Measurements from ENCODE around the gene MLYCD.
"Not testable (repeated sequence)": the region's sequence is repeated elsewhere in the genome, so short reads cannot be mapped to it uniquely, and the experiment has no call there.

The MLYCD gene

GRCh38 chr16:83940630-83941378 lies 41.9 kb downstream of the MLYCD start:
- DNase-seq (ENCODE audit: low read depth in 2 of 2): no peak

- DNase-seq (ENCODE audit: low read depth in 2 of 2): not testable (repeated sequence)
Measured at GRCh38 chr16:83941546-83941945, 42.6 kb downstream of the MLYCD start.

GRCh38 chr16:83942074-83942473 lies 43.2 kb downstream of the MLYCD start:
- no peak for DNase-seq (ENCODE audit: low read depth in 2 of 2)

DNA sequence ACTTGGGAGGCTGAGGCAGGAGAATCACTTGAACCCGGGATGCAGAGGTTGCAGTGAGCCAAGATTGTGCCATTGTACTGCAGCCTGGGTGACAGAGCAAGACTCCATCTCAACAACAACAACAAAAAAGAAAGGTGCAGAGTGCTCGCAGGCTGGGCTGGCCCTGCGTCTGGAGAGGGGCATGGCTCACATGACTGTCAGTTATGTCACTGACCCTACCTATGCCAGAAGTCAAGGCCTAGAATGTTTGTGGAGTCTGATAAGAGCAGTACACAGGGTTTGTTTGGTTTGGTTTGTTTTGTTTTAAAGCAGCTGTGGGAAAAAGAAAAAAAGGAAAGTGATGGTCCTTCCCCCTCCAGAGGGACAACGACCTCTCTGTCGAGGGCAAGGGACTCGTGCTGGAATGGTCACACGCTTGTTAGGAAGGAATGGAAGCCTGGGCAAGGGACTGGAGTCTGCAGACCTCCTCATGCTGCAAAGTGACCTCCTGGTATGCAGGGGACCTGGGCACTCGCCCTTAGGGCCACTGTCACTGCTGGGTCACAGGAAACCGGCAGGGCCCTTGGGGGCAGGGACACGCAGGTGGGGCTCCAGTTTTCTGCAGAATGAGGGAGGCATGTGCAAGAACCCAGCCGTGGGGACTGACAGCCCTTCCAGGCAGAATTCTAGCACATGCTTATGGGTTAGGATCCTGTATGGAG lies 44.0 kb downstream of the MLYCD start:
- no peak for DNase-seq (ENCODE audit: low read depth in 2 of 2)

DNA sequence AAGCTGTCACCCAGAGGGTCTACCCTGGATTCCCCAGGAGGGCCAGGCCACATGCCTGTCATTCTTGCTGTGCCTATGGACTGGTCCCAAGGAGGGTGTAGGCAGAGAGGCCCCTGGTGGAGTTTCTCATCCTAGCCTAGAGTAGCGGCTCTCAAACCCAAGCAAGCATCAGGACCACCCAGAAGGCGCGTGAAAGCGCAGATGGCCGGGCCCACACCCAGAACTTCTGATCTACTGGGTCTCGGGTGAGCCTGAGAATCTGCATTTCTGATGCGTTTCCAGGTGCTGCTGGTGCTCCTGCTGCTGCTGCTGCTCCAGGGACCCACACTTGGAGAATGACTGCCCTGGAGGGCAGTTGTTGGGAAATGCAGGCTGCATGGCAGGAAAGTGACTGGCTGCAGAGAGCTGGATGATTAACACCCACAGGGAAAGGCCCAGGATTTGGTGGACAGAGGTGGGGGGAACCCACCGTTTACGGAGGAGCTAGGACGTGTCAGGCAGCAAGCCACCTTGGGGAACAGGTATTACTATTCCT lies 44.7 kb downstream of the MLYCD start:
- no peak for DNase-seq (ENCODE audit: low read depth in 2 of 2)

GRCh38 chr16:83945587-83945986 lies 46.7 kb downstream of the MLYCD start:
- no peak for DNase-seq (ENCODE audit: low read depth in 2 of 2)

- DNase-seq (ENCODE audit: low read depth in 2 of 2): no peak
Measured at GRCh38 chr16:83946154-83946780, 47.4 kb downstream of the MLYCD start.

DNA sequence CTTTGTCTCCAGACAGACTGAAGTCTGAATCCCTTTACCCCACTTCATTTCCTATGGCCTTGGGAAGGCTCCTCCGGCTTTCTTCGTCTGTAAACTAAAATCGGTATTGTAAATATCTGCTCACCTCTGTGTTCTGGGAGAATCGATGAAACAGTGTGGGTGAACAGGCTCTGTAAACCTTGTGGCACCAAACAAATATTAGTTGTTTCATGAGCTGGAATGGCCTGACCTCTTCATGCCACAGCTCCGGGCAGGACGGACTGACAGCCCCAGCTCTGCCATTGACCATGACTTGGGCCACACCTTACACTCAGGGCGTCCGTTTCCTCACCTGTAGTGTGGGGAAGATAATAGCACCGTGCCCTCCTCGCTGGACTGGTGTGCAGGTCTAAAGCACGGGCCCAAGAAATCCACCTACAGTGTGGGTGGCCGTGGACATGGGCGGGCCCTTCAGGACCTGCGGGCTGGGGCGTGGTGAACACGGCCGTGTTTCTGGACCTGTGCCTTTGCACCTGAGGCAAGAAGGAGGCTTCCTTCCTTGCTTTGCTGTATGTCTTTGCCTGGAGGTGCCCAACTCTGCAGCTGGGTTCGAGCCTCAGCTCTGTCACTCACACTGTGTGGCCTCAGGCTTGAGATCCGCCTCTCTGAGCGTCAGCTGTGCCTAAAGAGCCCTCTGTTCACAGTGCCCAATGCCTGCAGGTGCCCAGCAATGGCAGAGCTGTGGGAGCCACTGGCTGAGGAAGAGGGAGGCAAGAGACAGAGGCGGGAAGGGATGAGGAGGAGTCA lies 48.1 kb downstream of the MLYCD start:
- DNase-seq (ENCODE audit: low read depth in 2 of 2): no peak

- no peak for DNase-seq (ENCODE audit: low read depth in 2 of 2)
Measured at GRCh38 chr16:83947642-83948234, 48.8 kb downstream of the MLYCD start.

- no peak for DNase-seq (ENCODE audit: low read depth in 2 of 2)
Measured at GRCh38 chr16:83948914-83949723, 50.2 kb downstream of the MLYCD start.

DNA sequence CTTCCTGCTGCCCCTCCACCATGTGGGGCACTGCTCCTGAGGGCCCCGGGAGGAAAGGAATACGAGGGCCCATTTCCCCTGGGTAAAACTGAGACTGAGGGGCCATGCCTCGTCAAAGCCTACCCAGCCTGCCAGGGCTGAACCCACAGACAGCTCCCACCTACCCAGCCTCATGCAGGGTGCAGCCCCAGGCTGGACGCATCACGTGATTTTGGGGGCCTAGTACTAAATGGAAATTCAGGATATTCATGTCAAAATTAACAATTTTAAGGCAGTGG lies 50.7 kb downstream of the MLYCD start:
- no peak for DNase-seq (ENCODE audit: low read depth in 2 of 2)

GRCh38 chr16:83950862-83951399 lies 52.0 kb downstream of the MLYCD start:
- not testable (repeated sequence) for DNase-seq (ENCODE audit: low read depth in 2 of 2)

DNA sequence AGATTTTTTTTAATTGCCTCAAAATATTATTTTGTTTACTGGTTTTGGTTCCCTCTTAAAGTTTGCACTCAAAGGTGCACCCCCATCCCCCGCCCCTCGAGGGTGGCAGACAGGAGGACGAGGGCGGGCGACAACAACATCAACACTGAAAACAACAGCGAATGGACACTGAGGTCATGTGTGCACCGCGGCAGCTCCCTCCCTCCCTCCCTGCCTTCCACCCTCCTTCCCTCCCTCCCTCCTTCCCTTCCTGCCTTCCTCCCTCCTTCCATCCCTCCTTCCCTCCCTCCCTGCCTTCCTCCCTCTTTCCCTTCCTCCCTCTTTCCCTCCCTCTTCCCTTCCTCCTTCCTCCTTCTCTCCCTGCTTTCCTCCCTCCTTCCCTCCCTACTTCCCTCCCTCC lies 52.6 kb downstream of the MLYCD start:
- DNase-seq (ENCODE audit: low read depth in 2 of 2): no peak

DNA sequence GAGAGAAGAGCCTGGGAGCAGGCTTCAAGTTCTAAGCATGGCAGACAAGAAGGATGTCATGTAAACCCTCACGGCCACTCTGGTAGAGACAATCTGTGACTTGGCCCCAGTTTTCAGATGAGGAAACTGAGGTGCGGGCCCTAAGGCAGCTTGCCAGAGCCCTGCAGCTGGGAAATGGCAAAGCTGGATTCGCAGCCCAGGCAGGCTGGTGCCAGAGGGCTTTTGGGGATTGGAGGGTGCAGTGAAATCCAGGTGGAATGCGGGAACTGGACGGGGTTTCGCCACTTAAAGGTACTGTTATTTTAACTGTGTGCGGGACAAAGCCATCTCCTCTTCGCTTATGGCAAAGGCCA lies 53.6 kb downstream of the MLYCD start:
- no peak for DNase-seq (ENCODE audit: low read depth in 2 of 2)

DNA sequence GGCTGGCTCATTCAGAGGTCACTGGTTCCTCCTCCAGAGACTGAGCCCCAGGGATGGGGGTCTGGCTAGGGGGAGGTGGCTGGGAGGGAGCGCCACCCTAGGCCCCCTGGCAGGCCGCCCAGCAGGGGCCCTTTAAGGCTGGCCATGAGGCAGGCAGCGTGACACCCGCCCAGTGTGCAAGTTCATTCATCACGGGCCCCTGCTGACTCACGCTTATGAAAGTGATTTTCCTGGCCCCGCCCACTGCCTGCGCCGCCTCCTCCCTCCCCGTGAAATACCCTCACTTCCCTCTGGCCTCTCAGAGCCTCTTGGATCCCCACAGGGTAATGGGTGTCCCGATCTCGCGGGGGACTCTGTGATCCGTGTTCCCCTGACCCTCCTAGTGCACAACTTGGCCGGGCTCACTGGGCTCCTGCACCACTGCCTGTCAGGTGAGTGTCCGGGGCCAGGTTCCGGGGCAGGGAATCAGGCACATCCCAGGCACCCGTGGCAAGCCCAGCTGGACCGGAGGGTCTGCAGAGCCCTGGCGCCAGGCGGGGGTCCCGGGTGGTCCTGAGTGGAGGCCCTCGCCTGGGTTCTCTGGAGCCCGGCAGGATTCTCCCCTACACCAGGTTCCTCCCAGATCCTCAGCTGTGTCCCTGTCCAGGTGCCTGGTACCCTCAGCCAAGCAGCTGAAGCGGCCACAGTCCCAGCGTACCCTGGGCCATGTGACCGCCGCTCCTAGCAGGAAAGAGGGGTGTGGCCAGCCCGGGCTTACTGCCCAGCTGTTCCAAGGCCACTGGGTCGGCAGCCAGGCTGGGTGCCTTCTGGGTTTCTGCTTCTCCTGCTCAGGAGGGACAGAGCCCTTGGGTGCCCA lies 54.3 kb downstream of the MLYCD start, which contains the start of gene OSGIN1:
TSS of gene OSGIN1 (plus strand) at position 301 of the 856 bp plus-strand sequence. CDS start 4,432 bp downstream, outside the sequence.
- DNase-seq (ENCODE audit: low read depth in 2 of 2): peak; percentile 80 to 81

GRCh38 chr16:83953796-83954576 lies 55.1 kb downstream of the MLYCD start:
- no peak for DNase-seq (ENCODE audit: low read depth in 2 of 2)

DNA sequence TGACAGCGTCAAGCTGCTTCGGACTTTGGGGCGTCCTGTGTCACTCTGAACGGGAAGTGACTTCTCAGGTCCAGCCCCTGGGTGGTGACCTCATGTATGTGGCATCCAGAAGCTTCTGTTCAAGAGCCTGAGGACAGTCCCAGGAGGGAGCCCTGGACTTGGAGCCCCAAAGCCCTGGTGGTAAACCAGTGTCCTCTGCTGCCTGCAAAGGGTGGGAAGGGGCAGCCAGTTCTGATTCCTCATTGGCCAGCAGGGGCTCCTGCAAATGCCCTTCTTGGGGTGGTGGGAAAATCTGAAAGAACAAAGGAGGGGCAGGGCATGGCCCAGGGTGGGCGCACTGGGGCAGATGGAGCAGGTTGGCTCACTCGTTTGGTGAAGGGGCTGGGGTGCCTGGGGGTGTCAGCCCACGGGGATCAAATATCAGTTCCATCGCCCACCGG lies 55.7 kb downstream of the MLYCD start:
- no peak for DNase-seq (ENCODE audit: low read depth in 2 of 2)
